GM23338 (cell line): ENCODE results near the gene MYO3B. TPM values are rescaled to one million over a fixed set of nuclear protein-coding genes. Genes with fewer than 3 reads are reported as not detected.

Experiments used
- ATAC-seq: fragments of 200-7000 bp; cut with Tn5 transposase; 3 replicates; pipeline ENCODE4 v1.9.1; 2020
- DNase-seq: peaks from one replicate; pipeline ENCODE4 v3.0.0-alpha.2; 2015; ENCODE audit warnings: low spot score
- H2AFZ ChIP-seq: fragments of 200-600 bp; sonication (generic); 2 replicates; pipeline ENCODE4 v1.8.0; 2016; ENCODE audit warnings: antibody characterized with exemption, mild to moderate bottlenecking, moderate library complexity
- H3F3A ChIP-seq: fragments of 200-600 bp; sonication (generic); replicated peaks from 2 replicates; pipeline ENCODE4 v1.8.0; 2017; ENCODE audit warnings: antibody characterized with exemption, mixed run types, low read depth
- H3K27ac ChIP-seq: fragments of 200-600 bp; sonication (generic); 2 replicates; pipeline ENCODE4 v1.6.1; 2016; ENCODE audit warnings: low read depth
- H3K27me3 ChIP-seq: fragments of 200-600 bp; sonication (generic); 2 replicates; pipeline ENCODE4 v1.8.0; 2016; ENCODE audit warnings: mild to moderate bottlenecking, mixed run types, moderate library complexity; ENCODE audit not compliant: insufficient read depth
- H3K36me3 ChIP-seq: fragments of 200-600 bp; sonication (generic); 2 replicates; pipeline ENCODE4 v1.8.0; 2016; ENCODE audit warnings: mild to moderate bottlenecking; ENCODE audit not compliant: insufficient read depth
- H3K4me1 ChIP-seq: fragments of 200-600 bp; sonication (generic); 2 replicates; pipeline ENCODE4 v1.8.0; 2016; ENCODE audit warnings: mild to moderate bottlenecking, moderate library complexity; ENCODE audit not compliant: insufficient read depth
- H3K4me2 ChIP-seq: fragments of 200-600 bp; sonication (generic); 2 replicates; pipeline ENCODE4 v1.7.1; 2017; ENCODE audit warnings: mixed run types
- H3K4me3 ChIP-seq: fragments of 200-600 bp; sonication (generic); 2 replicates; pipeline ENCODE4 v1.6.1; 2016; ENCODE audit warnings: mixed run types
- H3K79me2 ChIP-seq: fragments of 200-600 bp; sonication (generic); replicated peaks from 2 replicates; pipeline ENCODE4 v1.8.0; 2017; ENCODE audit warnings: mild to moderate bottlenecking; ENCODE audit not compliant: insufficient read depth
- H3K9me2 ChIP-seq: fragments of 200-600 bp; sonication (generic); 2 replicates; pipeline ENCODE4 v1.8.0; 2017; ENCODE audit not compliant: insufficient read depth
- H4K20me1 ChIP-seq: fragments of 200-600 bp; sonication (generic); replicated peaks from 2 replicates; pipeline ENCODE4 v1.8.0; 2017; ENCODE audit warnings: mild to moderate bottlenecking; ENCODE audit not compliant: insufficient read depth
- H3K27ac Mint-ChIP-seq: 2 replicates; pipeline ENCODE4 v1.8.0; 2020; ENCODE audit warnings: inconsistent platforms, mild to moderate bottlenecking, moderate library complexity, mixed read lengths
- H3K27me3 Mint-ChIP-seq: 3 replicates; pipeline ENCODE4 v1.8.0; 2022; ENCODE audit warnings: low read depth, mild to moderate bottlenecking, moderate library complexity, mixed read lengths, inconsistent platforms; ENCODE audit not compliant: insufficient read depth, poor library complexity
- H3K36me3 Mint-ChIP-seq: 3 replicates; pipeline ENCODE4 v1.8.0; 2021; ENCODE audit warnings: low read depth, mild to moderate bottlenecking, inconsistent platforms, moderate library complexity, mixed read lengths
- H3K4me1 Mint-ChIP-seq: 3 replicates; pipeline ENCODE4 v1.8.0; 2020; ENCODE audit warnings: mild to moderate bottlenecking, inconsistent platforms, mixed read lengths
- H3K4me3 Mint-ChIP-seq: 3 replicates; pipeline ENCODE4 v1.8.0; 2021; ENCODE audit warnings: moderate library complexity, mild to moderate bottlenecking, inconsistent platforms, mixed read lengths
- H3K9me3 Mint-ChIP-seq: 3 replicates; pipeline ENCODE4 v1.8.0; 2020; ENCODE audit warnings: moderate library complexity, mild to moderate bottlenecking, inconsistent platforms, mixed read lengths
- CREB1 ChIP-seq: fragments of 250-450 bp; sonication (Bioruptor Pico); IDR thresholded peaks from 2 replicates; pipeline ENCODE4 v1.5.0; 2020; ENCODE audit warnings: low read depth, mild to moderate bottlenecking, moderate library complexity
- EZH2 ChIP-seq: fragments of 200-600 bp; sonication (generic); IDR thresholded peaks from one replicate; pipeline ENCODE4 v1.8.0; 2017; ENCODE audit warnings: antibody characterized with exemption, mild to moderate bottlenecking, low read depth; ENCODE audit not compliant: unreplicated experiment
- NANOG ChIP-seq: IDR thresholded peaks from 2 replicates; pipeline ENCODE4 v1.6.1; 2016; ENCODE audit warnings: antibody characterized with exemption, borderline replicate concordance
- ZNF114 ChIP-seq: fragments of 250-450 bp; sonication (Bioruptor Pico); IDR thresholded peaks from 2 replicates; pipeline ENCODE4 v1.5.0; 2020; ENCODE audit warnings: mild to moderate bottlenecking, moderate library complexity
- ZNF331 ChIP-seq: fragments of 250-450 bp; sonication (Bioruptor Pico); IDR thresholded peaks from 2 replicates; pipeline ENCODE4 v1.5.0; 2020; ENCODE audit warnings: low read depth, mild to moderate bottlenecking, moderate library complexity
- polyA plus RNA-seq: library from polyadenylated mRNA; unstranded; fragments of >200 nt; fragmentation: Nextera tagmentation; extraction: Ambion mirVana; gene quantifications from 2 replicates; pipeline ENCODE4 v1.2.1, GENCODE V29; 2016
- total RNA-seq: library from RNA; depleted of rRNA; stranded (reverse); fragments of >200 nt; shearing (Covaris generic); gene quantifications from 2 replicates; pipeline ENCODE4 v1.2.3, GENCODE V29; 2014
- TF ChIP-seq, protein P1 (sequence below): IDR thresholded peaks from 2 replicates; pipeline ENCODE4 v1.6.1; 2016; ENCODE audit warnings: antibody characterized with exemption
- TF ChIP-seq, protein P2 (sequence below), 2 experiments: fragments of 200-600 bp in 1 of 2; sonication (generic) in 1 of 2; conservative IDR thresholded peaks; 2 replicates each; pipeline versions ENCODE4 v1.5.1 to v1.6.1; 2016 to 2017; ENCODE audit warnings: antibody characterized with exemption in 2 of 2, low read depth in 2 of 2, mild to moderate bottlenecking in 2 of 2, moderate library complexity in 1 of 2
- TF ChIP-seq, protein P3 (sequence below): IDR thresholded peaks from one replicate; pipeline ENCODE4 v1.6.1; 2018; ENCODE audit warnings: antibody characterized with exemption; ENCODE audit not compliant: unreplicated experiment

Gene MYO3B
- total and polyA plus RNA-seq, 2 experiments from 2014 or later, result 0.42 TPM; not detected in 1

DNA sequence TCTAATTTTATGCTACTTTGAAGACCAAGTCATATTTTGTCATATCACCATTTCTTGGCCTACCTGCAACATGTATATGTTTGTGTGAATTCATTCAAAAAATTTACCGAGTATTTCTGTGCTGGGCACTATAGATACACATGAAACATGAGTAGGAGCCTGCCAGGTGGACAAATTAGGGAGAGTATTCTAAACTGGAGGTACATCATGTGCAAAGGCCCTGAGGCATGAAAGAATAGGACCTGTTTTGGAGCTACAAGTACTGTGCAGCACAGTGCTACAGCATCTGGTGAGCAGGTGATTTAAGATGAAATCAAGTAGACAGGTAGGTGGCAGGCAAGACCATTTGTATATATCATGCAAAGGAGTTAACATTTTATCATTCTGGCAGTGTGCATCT is 152.9 kb downstream of the MYO3B start:
- ATAC-seq, result no peak
- H3K36me3 ChIP-seq, result 0 out of 2 replicates have a peak, but pooled peaks cover 6% of the 10 kb centered on the region
- H3K27ac ChIP-seq, result no peak overlapping the region
- H3K4me2 ChIP-seq, result no peak overlapping the region
- H3K9me3 Mint-ChIP-seq, result peaks cover 14% of the 10 kb centered on the region
- no peaks in the 10 kb centered on the region for H3K79me2 ChIP-seq
- no peaks in the 10 kb centered on the region for H3F3A ChIP-seq
- no peak for DNase-seq
- no peaks in the 10 kb centered on the region for H3K4me1 Mint-ChIP-seq
- no peaks in the 10 kb centered on the region for H3K4me1 ChIP-seq
- H3K27me3 ChIP-seq, result no peaks in the 10 kb centered on the region
- H3K4me3 Mint-ChIP-seq, result no peak overlapping the region
- H3K9me2 ChIP-seq, result peaks cover 7% of the 10 kb centered on the region; the same call in 1 of the 2 replicates
- H3K4me3 ChIP-seq, result no peak overlapping the region
- H3K27ac Mint-ChIP-seq, result no peak overlapping the region
- H3K27me3 Mint-ChIP-seq, result no peaks in the 10 kb centered on the region
- no peaks in the 10 kb centered on the region for H4K20me1 ChIP-seq
- H2AFZ ChIP-seq, result no peak overlapping the region
- peaks cover 10% of the 10 kb centered on the region; the same call in 1 of the 3 replicates for H3K36me3 Mint-ChIP-seq
- TF ChIP-seq ZNF331 (CRISPR knock-in tag) (no peak), EZH2 (no peak), CREB1 (no peak), NANOG (no peak)
- TF ChIP-seq, protein P1, sequence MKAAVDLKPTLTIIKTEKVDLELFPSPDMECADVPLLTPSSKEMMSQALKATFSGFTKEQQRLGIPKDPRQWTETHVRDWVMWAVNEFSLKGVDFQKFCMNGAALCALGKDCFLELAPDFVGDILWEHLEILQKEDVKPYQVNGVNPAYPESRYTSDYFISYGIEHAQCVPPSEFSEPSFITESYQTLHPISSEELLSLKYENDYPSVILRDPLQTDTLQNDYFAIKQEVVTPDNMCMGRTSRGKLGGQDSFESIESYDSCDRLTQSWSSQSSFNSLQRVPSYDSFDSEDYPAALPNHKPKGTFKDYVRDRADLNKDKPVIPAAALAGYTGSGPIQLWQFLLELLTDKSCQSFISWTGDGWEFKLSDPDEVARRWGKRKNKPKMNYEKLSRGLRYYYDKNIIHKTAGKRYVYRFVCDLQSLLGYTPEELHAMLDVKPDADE, result no peak

DNA sequence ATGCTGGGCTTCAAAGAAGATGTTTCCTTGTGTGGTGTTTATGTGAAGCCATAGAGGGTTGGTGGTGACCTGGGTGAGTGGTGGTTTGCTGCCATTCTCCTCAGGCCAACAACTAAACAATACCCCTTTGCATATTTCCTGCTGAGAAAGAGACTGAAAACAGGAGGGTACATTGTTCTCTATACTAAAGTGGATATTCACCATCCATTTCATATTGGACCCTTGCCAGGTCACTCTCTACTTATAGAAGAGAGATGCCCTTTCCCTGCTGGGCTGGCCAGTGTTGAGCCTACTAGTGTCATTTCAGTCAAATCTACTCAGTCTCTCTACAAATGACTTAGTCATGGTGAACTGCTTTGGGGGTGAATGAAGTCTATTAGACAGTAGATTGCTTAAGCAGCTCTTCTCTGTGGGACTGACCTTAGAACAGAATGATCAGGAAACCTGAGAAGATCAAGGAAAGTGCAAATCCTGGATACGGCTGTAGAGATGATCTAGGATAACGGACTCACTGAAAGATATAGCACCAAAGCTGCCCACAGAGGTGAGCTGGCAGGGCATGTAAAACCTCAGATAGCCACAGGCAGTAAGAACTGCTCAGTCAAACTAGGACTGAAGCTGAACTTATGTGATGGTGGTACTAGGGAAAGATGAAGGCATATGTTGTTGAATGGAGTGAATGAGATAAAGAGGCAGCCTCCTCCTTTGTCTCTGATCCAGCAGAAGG is 154.9 kb downstream of the MYO3B start:
- H3K36me3 Mint-ChIP-seq, result peaks cover 10% of the 10 kb centered on the region; the same call in 1 of the 3 replicates
- Histone ChIP-seq H3K9me2 (peaks cover 7% of the 10 kb centered on the region; the same call in 1 of the 2 replicates), H3K36me3 (0 out of 2 replicates have a peak, but pooled peaks cover 6% of the 10 kb centered on the region), H4K20me1 (no peaks in the 10 kb centered on the region), H3F3A (no peaks in the 10 kb centered on the region), H3K4me3 (no peak overlapping the region), H3K79me2 (no peaks in the 10 kb centered on the region), H2AFZ (no peak overlapping the region), H3K4me2 (no peak overlapping the region), H3K27me3 (no peaks in the 10 kb centered on the region), H3K4me1 (peaks cover 2% of the 10 kb centered on the region; the same call in 1 of the 2 replicates), H3K27ac (no peak overlapping the region)
- DNase-seq (no peak), ATAC-seq (no peak)
- peaks cover 2% of the 10 kb centered on the region; the same call in 2 of the 3 replicates for H3K4me1 Mint-ChIP-seq
- peaks cover 14% of the 10 kb centered on the region for H3K9me3 Mint-ChIP-seq
- no peak overlapping the region for H3K4me3 Mint-ChIP-seq
- no peaks in the 10 kb centered on the region for H3K27me3 Mint-ChIP-seq
- H3K27ac Mint-ChIP-seq, result no peak overlapping the region
- TF ChIP-seq, protein P2, sequence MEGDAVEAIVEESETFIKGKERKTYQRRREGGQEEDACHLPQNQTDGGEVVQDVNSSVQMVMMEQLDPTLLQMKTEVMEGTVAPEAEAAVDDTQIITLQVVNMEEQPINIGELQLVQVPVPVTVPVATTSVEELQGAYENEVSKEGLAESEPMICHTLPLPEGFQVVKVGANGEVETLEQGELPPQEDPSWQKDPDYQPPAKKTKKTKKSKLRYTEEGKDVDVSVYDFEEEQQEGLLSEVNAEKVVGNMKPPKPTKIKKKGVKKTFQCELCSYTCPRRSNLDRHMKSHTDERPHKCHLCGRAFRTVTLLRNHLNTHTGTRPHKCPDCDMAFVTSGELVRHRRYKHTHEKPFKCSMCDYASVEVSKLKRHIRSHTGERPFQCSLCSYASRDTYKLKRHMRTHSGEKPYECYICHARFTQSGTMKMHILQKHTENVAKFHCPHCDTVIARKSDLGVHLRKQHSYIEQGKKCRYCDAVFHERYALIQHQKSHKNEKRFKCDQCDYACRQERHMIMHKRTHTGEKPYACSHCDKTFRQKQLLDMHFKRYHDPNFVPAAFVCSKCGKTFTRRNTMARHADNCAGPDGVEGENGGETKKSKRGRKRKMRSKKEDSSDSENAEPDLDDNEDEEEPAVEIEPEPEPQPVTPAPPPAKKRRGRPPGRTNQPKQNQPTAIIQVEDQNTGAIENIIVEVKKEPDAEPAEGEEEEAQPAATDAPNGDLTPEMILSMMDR (conservative IDR thresholded peaks at IDR 0.05; ENCODE audit: low read depth in 2 of 2), result no peak
- no peak for TF ChIP-seq EZH2
- TF ChIP-seq, protein P3, sequence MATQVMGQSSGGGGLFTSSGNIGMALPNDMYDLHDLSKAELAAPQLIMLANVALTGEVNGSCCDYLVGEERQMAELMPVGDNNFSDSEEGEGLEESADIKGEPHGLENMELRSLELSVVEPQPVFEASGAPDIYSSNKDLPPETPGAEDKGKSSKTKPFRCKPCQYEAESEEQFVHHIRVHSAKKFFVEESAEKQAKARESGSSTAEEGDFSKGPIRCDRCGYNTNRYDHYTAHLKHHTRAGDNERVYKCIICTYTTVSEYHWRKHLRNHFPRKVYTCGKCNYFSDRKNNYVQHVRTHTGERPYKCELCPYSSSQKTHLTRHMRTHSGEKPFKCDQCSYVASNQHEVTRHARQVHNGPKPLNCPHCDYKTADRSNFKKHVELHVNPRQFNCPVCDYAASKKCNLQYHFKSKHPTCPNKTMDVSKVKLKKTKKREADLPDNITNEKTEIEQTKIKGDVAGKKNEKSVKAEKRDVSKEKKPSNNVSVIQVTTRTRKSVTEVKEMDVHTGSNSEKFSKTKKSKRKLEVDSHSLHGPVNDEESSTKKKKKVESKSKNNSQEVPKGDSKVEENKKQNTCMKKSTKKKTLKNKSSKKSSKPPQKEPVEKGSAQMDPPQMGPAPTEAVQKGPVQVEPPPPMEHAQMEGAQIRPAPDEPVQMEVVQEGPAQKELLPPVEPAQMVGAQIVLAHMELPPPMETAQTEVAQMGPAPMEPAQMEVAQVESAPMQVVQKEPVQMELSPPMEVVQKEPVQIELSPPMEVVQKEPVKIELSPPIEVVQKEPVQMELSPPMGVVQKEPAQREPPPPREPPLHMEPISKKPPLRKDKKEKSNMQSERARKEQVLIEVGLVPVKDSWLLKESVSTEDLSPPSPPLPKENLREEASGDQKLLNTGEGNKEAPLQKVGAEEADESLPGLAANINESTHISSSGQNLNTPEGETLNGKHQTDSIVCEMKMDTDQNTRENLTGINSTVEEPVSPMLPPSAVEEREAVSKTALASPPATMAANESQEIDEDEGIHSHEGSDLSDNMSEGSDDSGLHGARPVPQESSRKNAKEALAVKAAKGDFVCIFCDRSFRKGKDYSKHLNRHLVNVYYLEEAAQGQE, result no peak
- no peak for TF ChIP-seq ZNF114
- TF ChIP-seq CREB1, result no peak
